Neural crest cell (in vitro differentiated cells): Measurements from ENCODE around the gene TMEM144. TPM values are rescaled to one million over a fixed set of nuclear protein-coding genes. Genes with fewer than 3 reads are reported as not detected.

Source experiments
- DNase-seq: peaks from one replicate; pipeline ENCODE4 v3.0.0; 2021; ENCODE audit warnings: low read depth, mixed read lengths, low spot score
- H3K27ac Mint-ChIP-seq: one replicate; pipeline ENCODE4 v1.8.0; 2021; ENCODE audit warnings: mild to moderate bottlenecking, mixed read lengths; ENCODE audit not compliant: unreplicated experiment
- H3K27me3 Mint-ChIP-seq: 2 replicates; pipeline ENCODE4 v1.8.0; 2021; ENCODE audit warnings: low read depth, mild to moderate bottlenecking, mixed read lengths
- H3K36me3 Mint-ChIP-seq: 2 replicates; pipeline ENCODE4 v1.8.0; 2021; ENCODE audit warnings: low read depth, mild to moderate bottlenecking, mixed read lengths
- H3K4me1 Mint-ChIP-seq: 2 replicates; pipeline ENCODE4 v1.8.0; 2021; ENCODE audit warnings: mixed read lengths
- H3K4me3 Mint-ChIP-seq: one replicate; pipeline ENCODE4 v1.8.0; 2021; ENCODE audit warnings: mild to moderate bottlenecking, mixed read lengths
- H3K9me3 Mint-ChIP-seq: 2 replicates; pipeline ENCODE4 v1.8.0; 2021; ENCODE audit warnings: mixed read lengths
- total RNA-seq: library from RNA; stranded (reverse); gene quantifications from 2 replicates; pipeline ENCODE4 v1.2.1, GENCODE V29; 2021
- TF ChIP-seq, protein P1 (sequence below): fragments of 200-600 bp; sonication (generic); conservative IDR thresholded peaks from 2 replicates; pipeline ENCODE4 v1.5.0; 2021; ENCODE audit warnings: antibody characterized with exemption, mild to moderate bottlenecking

The TMEM144 gene
- total RNA-seq, 1 donor from 2014 or later: 1.8 TPM

DNA sequence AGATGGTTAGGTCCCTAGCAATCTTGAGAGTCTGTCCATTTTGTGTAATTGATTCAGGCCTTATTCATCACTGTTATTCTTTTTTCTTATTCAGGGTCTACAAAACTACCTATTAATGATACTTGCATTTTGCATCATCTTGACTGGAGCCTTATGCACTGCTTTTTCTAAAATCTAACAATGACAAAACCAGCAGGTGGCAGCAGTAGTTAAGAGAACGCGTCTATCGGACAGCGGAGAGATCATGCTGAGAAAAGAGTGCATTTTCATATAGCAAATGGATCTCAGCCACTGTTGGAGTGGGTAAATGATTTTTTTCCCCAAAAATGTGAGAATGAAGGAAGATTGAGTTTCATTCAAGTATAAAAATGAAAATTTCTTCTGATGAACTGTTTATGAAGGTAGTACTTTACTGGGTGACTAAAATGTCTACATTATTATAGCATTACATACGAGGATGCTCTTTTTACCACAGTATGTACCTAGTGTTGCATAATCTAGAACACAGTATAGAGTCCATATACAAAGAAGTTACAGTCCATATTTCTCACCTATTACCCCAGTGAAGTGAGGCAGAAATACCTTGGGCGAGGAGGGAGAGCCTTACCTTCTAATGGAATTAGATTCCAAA, 43.2 kb downstream of the TMEM144 start:
- Mint-ChIP-seq H3K9me3 (no peaks in the 10 kb centered on the region), H3K4me1 (no peaks in the 10 kb centered on the region), H3K27me3 (no peaks in the 10 kb centered on the region), H3K36me3 (no peaks in the 10 kb centered on the region), H3K4me3 (no peak overlapping the region), H3K27ac (no peak overlapping the region)
- TF ChIP-seq, protein P1, sequence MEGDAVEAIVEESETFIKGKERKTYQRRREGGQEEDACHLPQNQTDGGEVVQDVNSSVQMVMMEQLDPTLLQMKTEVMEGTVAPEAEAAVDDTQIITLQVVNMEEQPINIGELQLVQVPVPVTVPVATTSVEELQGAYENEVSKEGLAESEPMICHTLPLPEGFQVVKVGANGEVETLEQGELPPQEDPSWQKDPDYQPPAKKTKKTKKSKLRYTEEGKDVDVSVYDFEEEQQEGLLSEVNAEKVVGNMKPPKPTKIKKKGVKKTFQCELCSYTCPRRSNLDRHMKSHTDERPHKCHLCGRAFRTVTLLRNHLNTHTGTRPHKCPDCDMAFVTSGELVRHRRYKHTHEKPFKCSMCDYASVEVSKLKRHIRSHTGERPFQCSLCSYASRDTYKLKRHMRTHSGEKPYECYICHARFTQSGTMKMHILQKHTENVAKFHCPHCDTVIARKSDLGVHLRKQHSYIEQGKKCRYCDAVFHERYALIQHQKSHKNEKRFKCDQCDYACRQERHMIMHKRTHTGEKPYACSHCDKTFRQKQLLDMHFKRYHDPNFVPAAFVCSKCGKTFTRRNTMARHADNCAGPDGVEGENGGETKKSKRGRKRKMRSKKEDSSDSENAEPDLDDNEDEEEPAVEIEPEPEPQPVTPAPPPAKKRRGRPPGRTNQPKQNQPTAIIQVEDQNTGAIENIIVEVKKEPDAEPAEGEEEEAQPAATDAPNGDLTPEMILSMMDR: peak; percentile 75
- DNase-seq: peak; percentile 66

- H3K9me3 Mint-ChIP-seq: no peaks in the 10 kb centered on the region
- H3K27ac Mint-ChIP-seq: no peak overlapping the region
- H3K4me1 Mint-ChIP-seq: no peaks in the 10 kb centered on the region
- TF ChIP-seq, protein P1: no peak
- H3K36me3 Mint-ChIP-seq: no peaks in the 10 kb centered on the region
- DNase-seq: no peak
- H3K27me3 Mint-ChIP-seq: no peaks in the 10 kb centered on the region
- no peak overlapping the region for H3K4me3 Mint-ChIP-seq
Measured at GRCh38 chr4:158254292-158254691, 44.0 kb downstream of the TMEM144 start.

DNA sequence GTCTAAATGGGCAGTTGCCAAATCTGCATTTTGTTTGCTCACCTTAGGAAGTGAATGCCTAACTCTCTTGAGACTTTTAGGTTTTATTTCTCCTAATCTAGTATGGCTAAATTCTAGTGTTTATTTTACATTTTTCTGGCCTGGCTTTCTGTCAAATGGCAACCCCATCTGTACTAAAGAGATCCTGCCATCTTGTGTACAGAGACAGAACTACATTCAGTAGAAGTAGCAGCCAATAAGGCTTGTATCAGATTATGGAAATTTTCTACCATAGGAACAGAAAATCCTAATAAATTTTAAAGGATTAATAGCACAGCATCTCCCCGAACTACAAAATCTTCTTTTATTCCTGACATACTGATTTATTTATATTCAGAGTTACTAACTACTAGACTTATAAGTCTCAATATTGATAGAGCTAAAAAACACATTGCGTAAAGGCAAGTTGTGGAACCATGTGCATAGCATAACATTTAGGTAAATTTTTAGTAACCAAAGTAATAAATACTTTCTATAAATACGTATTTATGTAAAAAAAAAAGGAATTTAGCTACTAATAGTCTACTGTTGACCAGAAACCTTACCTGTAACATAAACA, 45.5 kb downstream of the TMEM144 start:
- Mint-ChIP-seq H3K27ac (no peak overlapping the region), H3K36me3 (no peaks in the 10 kb centered on the region), H3K27me3 (no peaks in the 10 kb centered on the region), H3K4me3 (no peak overlapping the region), H3K9me3 (no peaks in the 10 kb centered on the region), H3K4me1 (peaks cover 8% of the 10 kb centered on the region)
- no peak for DNase-seq
- TF ChIP-seq, protein P1: peak; percentile 77

GRCh38 chr4:158259955-158260575, 49.8 kb downstream of the TMEM144 start:
- no peak for DNase-seq
- Mint-ChIP-seq H3K27me3 (no peaks in the 10 kb centered on the region), H3K9me3 (no peaks in the 10 kb centered on the region), H3K4me3 (no peak overlapping the region), H3K36me3 (no peaks in the 10 kb centered on the region), H3K4me1 (peaks cover 17% of the 10 kb centered on the region), H3K27ac (no peak overlapping the region)
- TF ChIP-seq, protein P1: peak; percentile 75

GRCh38 chr4:158261480-158261879, 51.2 kb downstream of the TMEM144 start:
- Mint-ChIP-seq H3K27ac (no peak overlapping the region), H3K4me1 (peaks cover 17% of the 10 kb centered on the region), H3K9me3 (no peaks in the 10 kb centered on the region), H3K36me3 (no peaks in the 10 kb centered on the region), H3K4me3 (no peak overlapping the region), H3K27me3 (no peaks in the 10 kb centered on the region)
- DNase-seq: no peak
- TF ChIP-seq, protein P1: no peak
